Tibial nerve (tissue), 4 donors: ENCODE data around the gene BHLHA15. TPM values are rescaled to one million over a fixed set of nuclear protein-coding genes. Genes with fewer than 3 reads are reported as not detected.

Experiments
- DNase-seq, 2 donors: peaks; one replicate each; pipeline ENCODE4 v3.0.0-alpha.2; 2019; ENCODE audit warnings: low spot score in 2 of 2
- H3K27ac ChIP-seq, 4 donors: fragments of 200-600 bp; sonication (generic) in 3 of 4; one replicate each; pipeline ENCODE4 v1.5.1; 2017 to 2019; ENCODE audit warnings: mild to moderate bottlenecking in 1 of 4
- H3K27me3 ChIP-seq, 2 donors: fragments of 200-600 bp; sonication (generic) in 1 of 2; one replicate each; pipeline versions ENCODE4 v1.5.1 to v1.6.0; 2017 to 2019
- H3K36me3 ChIP-seq, 3 donors: fragments of 200-600 bp; sonication (generic); one replicate each; pipeline ENCODE4 v1.5.1; 2018 to 2019
- H3K4me1 ChIP-seq, 4 donors: fragments of 200-600 bp; sonication (generic) in 3 of 4; one replicate each; pipeline ENCODE4 v1.5.1; 2017 to 2019
- H3K4me3 ChIP-seq, 4 donors: fragments of 200-600 bp; sonication (generic) in 3 of 4; one replicate each; pipeline ENCODE4 v1.5.1; 2017 to 2019; ENCODE audit warnings: mild to moderate bottlenecking in 1 of 4, moderate library complexity in 1 of 4
- H3K9me3 ChIP-seq, 4 donors: fragments of 200-600 bp; sonication (generic) in 3 of 4; one replicate each; pipeline ENCODE4 v1.5.1; 2017 to 2019
- CTCF ChIP-seq, 5 experiments: fragments of 200-600 bp in 3 of 5; fragments of 450-650 bp in 2 of 5; sonication (generic) in 3 of 5; IDR thresholded peaks; one replicate each; pipeline ENCODE4 v1.5.1; 2016 to 2019; ENCODE audit warnings: antibody characterized with exemption in 5 of 5, mild to moderate bottlenecking in 3 of 5, moderate library complexity in 2 of 5
- EP300 ChIP-seq, 2 donors: sonication (generic); formaldehyde crosslinking; IDR thresholded peaks; one replicate each; pipeline ENCODE4 v1.6.1; 2017; ENCODE audit warnings: antibody characterized with exemption in 2 of 2, mild to moderate bottlenecking in 1 of 2
- POLR2A ChIP-seq, 2 donors: fragments of 450-650 bp; IDR thresholded peaks; one replicate each; pipeline ENCODE4 v1.6.1; 2017; ENCODE audit warnings: antibody characterized with exemption in 2 of 2, mild to moderate bottlenecking in 2 of 2, moderate library complexity in 2 of 2
- WGBS, 2 donors: methylation state at CpG; one replicate each; pipeline ENCODE4 v1.1.5; 2018; 5-methylcytosine and 5-hydroxymethylcytosine counted together
- total RNA-seq, 4 donors: library from RNA; depleted of rRNA; stranded (reverse); fragments of >200 nt; gene quantifications; one replicate each; pipeline ENCODE4 v1.1.0, GENCODE V29; 2016

BHLHA15 gene
- total RNA-seq, 4 donors from 2014 or later = not detected

- Histone ChIP-seq H3K9me3 (no peaks in the 10 kb centered on the region), H3K27me3 (no peaks in the 10 kb centered on the region), H3K4me1 (peaks cover 0 to 7% (median 0%) of the 10 kb centered on the region in 4 donors), H3K4me3 (no peak overlapping the region), H3K36me3 (peaks cover 0 to 90% (median 8%) of the 10 kb centered on the region in 3 donors), H3K27ac (peak overlapping the region in 1 of 4 donors; percentile 79)
- WGBS, 2 donors = 85 to 86% methylated on average over 2 to 4 of the region's 4 CpGs
- TF ChIP-seq EP300 (IDR thresholded peaks at IDR 0.05) (no peak), CTCF (IDR thresholded peaks at IDR 0.05) (no peak), POLR2A (IDR thresholded peaks at IDR 0.05) (no peak)
- no peak for DNase-seq
Measured at GRCh38 chr7:98242934-98243333, 31.7 kb downstream of the BHLHA15 start.

- Histone ChIP-seq H3K36me3 (peaks cover 0 to 77% (median 0%) of the 10 kb centered on the region in 3 donors), H3K4me1 (peaks cover 0 to 18% (median 0%) of the 10 kb centered on the region in 4 donors), H3K9me3 (no peaks in the 10 kb centered on the region), H3K27ac (peak overlapping the region in 2 of 4 donors; percentile 67 to 79), H3K4me3 (peak overlapping the region in 1 of 4 donors; percentile 26), H3K27me3 (no peaks in the 10 kb centered on the region)
- TF ChIP-seq CTCF (IDR thresholded peaks at IDR 0.05) (no peak), EP300 (IDR thresholded peaks at IDR 0.05) (peak in 1 of 2 donors; percentile 23)
- no peak for DNase-seq
- 56 to 82% methylated on average over 9 to 14 of the region's 14 CpGs for WGBS, 2 donors
Measured at GRCh38 chr7:98244871-98245270, 33.6 kb downstream of the BHLHA15 start.

- no peak overlapping the region for H3K4me3 ChIP-seq
- H3K36me3 ChIP-seq = peaks cover 0 to 50% (median 0%) of the 10 kb centered on the region in 3 donors
- H3K27ac ChIP-seq = no peak overlapping the region
- H3K27me3 ChIP-seq = no peaks in the 10 kb centered on the region
- H3K9me3 ChIP-seq = no peaks in the 10 kb centered on the region
- 94 to 97% methylated on average over 10 to 11 of the region's 12 CpGs for WGBS, 2 donors
- TF ChIP-seq CTCF (IDR thresholded peaks at IDR 0.05) (no peak), EP300 (IDR thresholded peaks at IDR 0.05) (no peak), POLR2A (IDR thresholded peaks at IDR 0.05) (no peak)
- peaks cover 0 to 43% (median 17%) of the 10 kb centered on the region in 4 donors for H3K4me1 ChIP-seq
- no peak for DNase-seq
Measured at GRCh38 chr7:98248156-98248555, 36.9 kb downstream of the BHLHA15 start.

- WGBS, 2 donors = 69 to 77% methylated on average over 6 of the region's 6 CpGs
- peak overlapping the region in 1 of 4 donors; percentile 38 for H3K27ac ChIP-seq
- TF ChIP-seq POLR2A (IDR thresholded peaks at IDR 0.05) = no peak
- peak in 1 of 2 donors; percentile 24 for TF ChIP-seq EP300 (IDR thresholded peaks at IDR 0.05)
- no peak for TF ChIP-seq CTCF (IDR thresholded peaks at IDR 0.05)
- DNase-seq = no peak
- no peak overlapping the region for H3K4me3 ChIP-seq
- no peaks in the 10 kb centered on the region for H3K27me3 ChIP-seq
- H3K36me3 ChIP-seq = peaks cover 0 to 40% (median 0%) of the 10 kb centered on the region in 3 donors
- no peaks in the 10 kb centered on the region for H3K9me3 ChIP-seq
- H3K4me1 ChIP-seq = peaks cover 0 to 48% (median 19%) of the 10 kb centered on the region in 4 donors
Measured at GRCh38 chr7:98249106-98249505, 37.9 kb downstream of the BHLHA15 start.

- no peak for DNase-seq
- Histone ChIP-seq H3K4me1 (peaks cover 0 to 41% (median 19%) of the 10 kb centered on the region in 4 donors), H3K9me3 (no peaks in the 10 kb centered on the region), H3K27ac (peak overlapping the region in 3 of 4 donors; percentile 82 to 87 (median 83)), H3K27me3 (no peaks in the 10 kb centered on the region), H3K36me3 (peaks cover 0 to 23% (median 0%) of the 10 kb centered on the region in 3 donors), H3K4me3 (peak overlapping the region in 2 of 4 donors; percentile 64 to 75)
- whole genome bisulfite sequencing, 2 donors = 54 to 76% methylated on average over 3 of the region's 3 CpGs
- no peak for TF ChIP-seq EP300 (IDR thresholded peaks at IDR 0.05)
- no peak for TF ChIP-seq POLR2A (IDR thresholded peaks at IDR 0.05)
- no peak for TF ChIP-seq CTCF (IDR thresholded peaks at IDR 0.05)
Measured at GRCh38 chr7:98250789-98251188, 39.5 kb downstream of the BHLHA15 start.
